Rectal smooth muscle tissue (tissue), 1 donor: ENCODE measurements around the gene CDK5RAP3.
"Not testable (repeated sequence)": the region's sequence is repeated elsewhere in the genome, so short reads cannot be mapped to it uniquely, and the experiment has no call there.

Experiments used
- H3K27ac ChIP-seq: one replicate; pipeline ENCODE4 v1.7.0; 2013; ENCODE audit warnings: low read depth, low read length, inconsistent platforms
- H3K27me3 ChIP-seq: one replicate; pipeline ENCODE4 v1.7.0; 2013; ENCODE audit warnings: low read length; ENCODE audit not compliant: control insufficient read depth, insufficient read depth
- H3K36me3 ChIP-seq: one replicate; pipeline ENCODE4 v1.7.0; 2013; ENCODE audit warnings: low read length; ENCODE audit not compliant: control insufficient read depth, insufficient read depth
- H3K4me1 ChIP-seq: one replicate; pipeline ENCODE4 v1.7.0; 2013; ENCODE audit warnings: low read length; ENCODE audit not compliant: control insufficient read depth, insufficient read depth
- H3K4me3 ChIP-seq: one replicate; pipeline ENCODE4 v1.7.0; 2013; ENCODE audit warnings: low read length
- H3K9ac ChIP-seq: one replicate; pipeline ENCODE4 v1.7.0; 2013; ENCODE audit warnings: low read length

The CDK5RAP3 gene

GRCh38 chr17:47970725-47971499, at the start of gene CDK5RAP3:
CDK5RAP3 (plus strand) TSS chr17:47971113; CDS start chr17:47971147, 34 bp downstream.
- Histone ChIP-seq H3K4me3 (peak within 1 kb of the TSS; percentile 98), H3K36me3 (peaks cover 19% of the 10 kb centered on the region), H3K27ac (peak within 1 kb of the TSS; percentile 79), H3K27me3 (no peaks in the 10 kb centered on the region), H3K4me1 (no peaks in the 10 kb centered on the region), H3K9ac (peak within 1 kb of the TSS; percentile 83)

- no peak overlapping the region for H3K9ac ChIP-seq
- no peaks in the 10 kb centered on the region for H3K27me3 ChIP-seq
- no peaks in the 10 kb centered on the region for H3K4me1 ChIP-seq
- H3K36me3 ChIP-seq, result peaks cover 25% of the 10 kb centered on the region
- H3K27ac ChIP-seq, result no peak overlapping the region
- no peak overlapping the region for H3K4me3 ChIP-seq
Observed at GRCh38 chr17:47924785-47925677, 45.9 kb upstream of the CDK5RAP3 start.

- no peak overlapping the region for H3K9ac ChIP-seq
- H3K4me1 ChIP-seq, result no peaks in the 10 kb centered on the region
- no peaks in the 10 kb centered on the region for H3K27me3 ChIP-seq
- no peak overlapping the region for H3K27ac ChIP-seq
- H3K4me3 ChIP-seq, result no peak overlapping the region
- peaks cover 25% of the 10 kb centered on the region for H3K36me3 ChIP-seq
Observed at GRCh38 chr17:47925678-47925988, 45.3 kb upstream of the CDK5RAP3 start.

GRCh38 chr17:47927821-47928400, 43.0 kb upstream of the CDK5RAP3 start:
- Histone ChIP-seq H3K4me3 (no peak overlapping the region), H3K27ac (no peak overlapping the region), H3K9ac (no peak overlapping the region), H3K27me3 (no peaks in the 10 kb centered on the region), H3K4me1 (no peaks in the 10 kb centered on the region), H3K36me3 (peaks cover 25% of the 10 kb centered on the region)

GRCh38 chr17:47928415-47928814, 42.5 kb upstream of the CDK5RAP3 start:
- no peak overlapping the region for H3K27ac ChIP-seq
- H3K9ac ChIP-seq, result no peak overlapping the region
- H3K4me1 ChIP-seq, result no peaks in the 10 kb centered on the region
- no peaks in the 10 kb centered on the region for H3K27me3 ChIP-seq
- peaks cover 20% of the 10 kb centered on the region for H3K36me3 ChIP-seq
- H3K4me3 ChIP-seq, result no peak overlapping the region

GRCh38 chr17:47929218-47930000, 41.5 kb upstream of the CDK5RAP3 start:
- Histone ChIP-seq H3K27ac (no peak overlapping the region), H3K9ac (no peak overlapping the region), H3K27me3 (no peaks in the 10 kb centered on the region), H3K4me1 (no peaks in the 10 kb centered on the region), H3K36me3 (peaks cover 15% of the 10 kb centered on the region), H3K4me3 (no peak overlapping the region)

- no peak overlapping the region for H3K4me3 ChIP-seq
- no peaks in the 10 kb centered on the region for H3K4me1 ChIP-seq
- H3K36me3 ChIP-seq, result peaks cover 4% of the 10 kb centered on the region
Observed at GRCh38 chr17:47931848-47932247, 39.1 kb upstream of the CDK5RAP3 start.

GRCh38 chr17:47934856-47935255, 36.1 kb upstream of the CDK5RAP3 start:
- Histone ChIP-seq H3K27ac (no peak overlapping the region), H3K36me3 (no peaks in the 10 kb centered on the region), H3K9ac (no peak overlapping the region), H3K27me3 (no peaks in the 10 kb centered on the region), H3K4me1 (no peaks in the 10 kb centered on the region), H3K4me3 (no peak overlapping the region)

More at GRCh38 chr17:47931848-47932247, 39.1 kb upstream of the CDK5RAP3 start:
- Histone ChIP-seq H3K27me3 (no peaks in the 10 kb centered on the region), H3K9ac (no peak overlapping the region), H3K27ac (no peak overlapping the region)

GRCh38 chr17:47935468-47935867, 35.4 kb upstream of the CDK5RAP3 start:
- not testable (repeated sequence) for H3K4me1 ChIP-seq, H3K27ac ChIP-seq, H3K36me3 ChIP-seq, H3K27me3 ChIP-seq, H3K4me3 ChIP-seq, H3K9ac ChIP-seq

- peaks cover 2% of the 10 kb centered on the region for H3K4me1 ChIP-seq
- H3K36me3 ChIP-seq, result no peaks in the 10 kb centered on the region
- H3K27me3 ChIP-seq, result no peaks in the 10 kb centered on the region
- no peak overlapping the region for H3K4me3 ChIP-seq
- no peak overlapping the region for H3K9ac ChIP-seq
- no peak overlapping the region for H3K27ac ChIP-seq
Observed at GRCh38 chr17:47935961-47936360, 35.0 kb upstream of the CDK5RAP3 start.

- Histone ChIP-seq H3K9ac (no peak overlapping the region), H3K27ac (no peak overlapping the region), H3K4me3 (no peak overlapping the region), H3K27me3 (no peaks in the 10 kb centered on the region), H3K4me1 (peaks cover 4% of the 10 kb centered on the region), H3K36me3 (no peaks in the 10 kb centered on the region)
Observed at GRCh38 chr17:47937941-47938340, 33.0 kb upstream of the CDK5RAP3 start.
